HL-60 (cell line): ENCODE data around the gene ICAM5.

Experiments
- CTCF ChIP-seq: IDR thresholded peaks from one replicate; pipeline ENCODE4 v1.5.1; 2011; ENCODE audit warnings: low read length, control low read depth, inconsistent platforms; ENCODE audit not compliant: insufficient read depth
- GABPA ChIP-seq: IDR thresholded peaks from 2 replicates; pipeline ENCODE4 v1.6.1; 2012; ENCODE audit warnings: low read depth
- POLR2AphosphoS5 ChIP-seq: IDR thresholded peaks from 2 replicates; pipeline ENCODE4 v1.6.1; 2012; ENCODE audit warnings: low read depth
- REST ChIP-seq: IDR thresholded peaks from 2 replicates; pipeline ENCODE4 v1.6.1; 2012; ENCODE audit warnings: low read depth; ENCODE audit not compliant: insufficient replicate concordance

- no peak for TF ChIP-seq REST
- TF ChIP-seq CTCF: no peak
- TF ChIP-seq POLR2AphosphoS5: no peak
- no peak for TF ChIP-seq GABPA
These were observed 33.2 kb upstream of the ICAM5 start for GRCh38 chr19:10256551-10256950.
